ENCODE data around the gene GSTM5. TPM values are rescaled to one million over a fixed set of nuclear protein-coding genes. Genes with fewer than 3 reads are reported as not detected.

The GSTM5 gene
- total and polyA plus RNA-seq, 2 of the 13 experiments (the other 11 are each of a cell fraction or from before 2014, with no cell fraction given): not detected

GRCh38 chr1:109763646-109764415 lies 51.8 kb downstream of the GSTM5 start, which contains the start of gene EPS8L3 (continued):
- TF ChIP-seq FOXO4 (CRISPR knock-in tag; conservative IDR thresholded peaks at IDR 0.05): no peak
- TF ChIP-seq ZMYM3 (CRISPR knock-in tag; IDR thresholded peaks at IDR 0.05): peak; percentile 82
- no peak for TF ChIP-seq IKZF1 (IDR thresholded peaks at IDR 0.05)
- 0 out of 2 replicates have a peak, but pooled peaks have one; percentile 65 for TF ChIP-seq ARID2 (CRISPR knock-in tag; IDR thresholded peaks at IDR 0.05; ENCODE audit: borderline replicate concordance)
- no peak for TF ChIP-seq IRX3 (CRISPR knock-in tag; IDR thresholded peaks at IDR 0.05; ENCODE audit: borderline replicate concordance, low read depth)
- TF ChIP-seq PPARG (CRISPR knock-in tag; conservative IDR thresholded peaks at IDR 0.05): peak; percentile 43; the same call in 1 of the 2 replicates
- TF ChIP-seq ZFP37 (CRISPR knock-in tag; IDR thresholded peaks at IDR 0.05; ENCODE audit: borderline replicate concordance): no peak
- no peak for TF ChIP-seq MEIS1 (CRISPR knock-in tag; IDR thresholded peaks at IDR 0.05; ENCODE audit: borderline replicate concordance)
- TF ChIP-seq ZNF720 (CRISPR knock-in tag; IDR thresholded peaks at IDR 0.05): no peak
- no peak for TF ChIP-seq ATM (IDR thresholded peaks at IDR 0.05; ENCODE audit: borderline replicate concordance)
- TF ChIP-seq MIER3 (CRISPR knock-in tag; IDR thresholded peaks at IDR 0.05; ENCODE audit: borderline replicate concordance): no peak; the same call in 1 of the 2 replicates
- no peak for TF ChIP-seq ZFYVE20 (CRISPR knock-in tag; IDR thresholded peaks at IDR 0.05; ENCODE audit: borderline replicate concordance, low read depth)
- no peak for TF ChIP-seq SMC3 (IDR thresholded peaks at IDR 0.05; ENCODE audit: low read length)
- TF ChIP-seq ZBTB37 (CRISPR knock-in tag; IDR thresholded peaks at IDR 0.05): 0 out of 2 replicates have a peak, but pooled peaks have one; percentile 48
- no peak for TF ChIP-seq SP140L (CRISPR knock-in tag; IDR thresholded peaks at IDR 0.05; ENCODE audit: borderline replicate concordance)
- TF ChIP-seq MEF2D (CRISPR knock-in tag; IDR thresholded peaks at IDR 0.05): peak; percentile 82; the same call in 1 of the 2 replicates
- TF ChIP-seq SNRNP70 (IDR thresholded peaks at IDR 0.05; ENCODE audit: low read depth, low read length): no peak
- TF ChIP-seq ZNF530 (CRISPR knock-in tag; IDR thresholded peaks at IDR 0.05; ENCODE audit: low read depth): no peak
- no peak for TF ChIP-seq MLXIP (CRISPR knock-in tag; IDR thresholded peaks at IDR 0.05; ENCODE audit: borderline replicate concordance)

Data from HepG2 (cell line).